K562 (cell line): ENCODE results near the gene RDH13. TPM values are rescaled to one million over a fixed set of nuclear protein-coding genes. Genes with fewer than 3 reads are reported as not detected.

Experiments used
- CBFA2T2 ChIP-seq: fragments of 450-650 bp; conservative IDR thresholded peaks from 2 replicates; pipeline ENCODE4 v1.6.1; 2017; ENCODE audit warnings: mild to moderate bottlenecking
- CSDE1 ChIP-seq, 2 experiments: fragments of 450-650 bp; IDR thresholded peaks; 2 replicates each; pipeline ENCODE4 v1.6.1; 2016; ENCODE audit warnings: mild to moderate bottlenecking in 1 of 2
- DACH1 ChIP-seq: fragments of 450-650 bp; IDR thresholded peaks from 2 replicates; pipeline ENCODE4 v1.6.1; 2018; ENCODE audit not compliant: partially characterized antibody
- GABPA ChIP-seq: fragments of 200-800 bp; sonication (Bioruptor generic); conservative IDR thresholded peaks from 2 replicates; pipeline ENCODE4 v1.6.1; 2016; ENCODE audit warnings: low read depth, missing genetic modification characterization, missing compliant biosample characterization
- HNRNPH1 ChIP-seq: fragments of 200-400 bp; formaldehyde crosslinking; optimal IDR thresholded peaks from 2 replicates; pipeline ENCODE3; 2017; ENCODE audit warnings: low read depth, mild to moderate bottlenecking, low read length, moderate library complexity
- MCM3 ChIP-seq: fragments of 450-650 bp; IDR thresholded peaks from 2 replicates; pipeline ENCODE4 v1.6.1; 2016
- TAF15 ChIP-seq: fragments of 200-400 bp; formaldehyde crosslinking; IDR thresholded peaks from 2 replicates; pipeline ENCODE4 v1.6.1; 2017; ENCODE audit warnings: mild to moderate bottlenecking, low read depth, low read length, moderate library complexity
- ZNF212 ChIP-seq: fragments of 450-650 bp; formaldehyde crosslinking; IDR thresholded peaks from 2 replicates; pipeline ENCODE4 v1.4.0; 2020; ENCODE audit warnings: mild to moderate bottlenecking
- polyA plus RNA-seq, 8 experiments: library from polyadenylated mRNA; depleted of rRNA in 4 of 8; stranded (reverse) in 5 of 8; unstranded in 3 of 8; fragments of >200 nt; fragmentation: Nextera tagmentation in 2 of 8; fragmentation: Illumina TruSeq in 1 of 8; extraction: Ambion mirVana in 2 of 8; extraction: Trizol in 1 of 8; gene quantifications; 2 replicates each; pipeline versions ENCODE4 v1.2.1 to v1.2.3, GENCODE V29; 2011 to 2014; ENCODE audit warnings: inconsistent platforms in 1 of 8, missing spikeins in 1 of 8
- total RNA-seq, 7 experiments: library from RNA; depleted of rRNA in 6 of 7; stranded (reverse); fragments of >200 nt in 6 of 7; fragmentation: Illumina TruSeq in 2 of 7; extraction: Trizol in 2 of 7; gene quantifications; 2 replicates each; pipeline versions ENCODE4 v1.2.1 to v1.2.3, GENCODE V29; 2011 to 2021; ENCODE audit warnings: low replicate concordance in 1 of 7
- TF ChIP-seq, protein P1 (sequence below): fragments of 200-600 bp; sonication (generic); IDR thresholded peaks from one replicate; pipeline ENCODE4 v1.6.1; 2012; ENCODE audit warnings: mild to moderate bottlenecking, low read depth, low read length, inconsistent platforms
- TF ChIP-seq, protein P2 (sequence below): fragments of 450-650 bp; IDR thresholded peaks from 2 replicates; pipeline ENCODE4 v1.6.1; 2017; ENCODE audit warnings: mild to moderate bottlenecking, moderate library complexity
- TF ChIP-seq, protein P3 (sequence below): sonication (generic); formaldehyde crosslinking; IDR thresholded peaks from 2 replicates; pipeline ENCODE4 v1.8.1; 2023; ENCODE audit warnings: mild to moderate bottlenecking, missing genetic modification reagents, moderate library complexity
- TF ChIP-seq, protein P4 (sequence below): IDR thresholded peaks from 2 replicates; pipeline ENCODE4 v1.6.1; 2014; ENCODE audit warnings: antibody characterized with exemption

The RDH13 gene
- total and polyA plus RNA-seq, 9 of the 15 experiments (the other 6 are each of a cell fraction or from before 2014, with no cell fraction given) = 7.5 to 70.3 (median 39.5) TPM

DNA sequence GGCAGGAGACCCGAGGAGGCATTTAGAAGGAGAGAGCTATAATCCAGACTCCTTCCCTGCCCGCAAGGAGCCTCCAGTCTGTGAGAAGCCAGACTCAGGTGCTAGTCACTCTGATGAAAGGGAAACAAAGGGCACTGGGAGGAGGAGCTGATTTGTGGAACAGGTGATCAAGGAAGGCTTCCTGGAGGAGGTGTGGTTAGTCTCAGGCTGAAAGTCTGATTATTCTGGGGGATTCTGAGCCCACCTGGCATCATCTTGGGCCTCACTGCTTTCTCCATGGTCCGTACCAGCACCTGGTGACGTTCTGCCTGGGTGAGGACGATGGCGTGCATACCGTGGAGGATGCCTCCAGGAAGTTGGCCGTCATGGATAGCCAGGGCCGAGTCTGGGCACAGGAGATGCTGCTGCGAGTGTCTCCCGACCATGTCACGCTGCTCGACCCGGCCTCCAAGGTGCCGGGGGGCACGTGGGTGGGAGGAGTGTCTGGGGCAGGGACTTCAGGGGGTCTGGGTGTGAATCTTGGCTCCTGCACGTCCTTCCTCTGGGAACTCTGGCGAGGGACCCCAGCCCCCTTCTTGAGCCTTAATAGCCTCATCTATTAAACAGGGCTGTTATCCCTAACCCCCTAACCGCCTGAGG lies 16.6 kb upstream of the RDH13 start (continued):
- TF ChIP-seq, protein P1, sequence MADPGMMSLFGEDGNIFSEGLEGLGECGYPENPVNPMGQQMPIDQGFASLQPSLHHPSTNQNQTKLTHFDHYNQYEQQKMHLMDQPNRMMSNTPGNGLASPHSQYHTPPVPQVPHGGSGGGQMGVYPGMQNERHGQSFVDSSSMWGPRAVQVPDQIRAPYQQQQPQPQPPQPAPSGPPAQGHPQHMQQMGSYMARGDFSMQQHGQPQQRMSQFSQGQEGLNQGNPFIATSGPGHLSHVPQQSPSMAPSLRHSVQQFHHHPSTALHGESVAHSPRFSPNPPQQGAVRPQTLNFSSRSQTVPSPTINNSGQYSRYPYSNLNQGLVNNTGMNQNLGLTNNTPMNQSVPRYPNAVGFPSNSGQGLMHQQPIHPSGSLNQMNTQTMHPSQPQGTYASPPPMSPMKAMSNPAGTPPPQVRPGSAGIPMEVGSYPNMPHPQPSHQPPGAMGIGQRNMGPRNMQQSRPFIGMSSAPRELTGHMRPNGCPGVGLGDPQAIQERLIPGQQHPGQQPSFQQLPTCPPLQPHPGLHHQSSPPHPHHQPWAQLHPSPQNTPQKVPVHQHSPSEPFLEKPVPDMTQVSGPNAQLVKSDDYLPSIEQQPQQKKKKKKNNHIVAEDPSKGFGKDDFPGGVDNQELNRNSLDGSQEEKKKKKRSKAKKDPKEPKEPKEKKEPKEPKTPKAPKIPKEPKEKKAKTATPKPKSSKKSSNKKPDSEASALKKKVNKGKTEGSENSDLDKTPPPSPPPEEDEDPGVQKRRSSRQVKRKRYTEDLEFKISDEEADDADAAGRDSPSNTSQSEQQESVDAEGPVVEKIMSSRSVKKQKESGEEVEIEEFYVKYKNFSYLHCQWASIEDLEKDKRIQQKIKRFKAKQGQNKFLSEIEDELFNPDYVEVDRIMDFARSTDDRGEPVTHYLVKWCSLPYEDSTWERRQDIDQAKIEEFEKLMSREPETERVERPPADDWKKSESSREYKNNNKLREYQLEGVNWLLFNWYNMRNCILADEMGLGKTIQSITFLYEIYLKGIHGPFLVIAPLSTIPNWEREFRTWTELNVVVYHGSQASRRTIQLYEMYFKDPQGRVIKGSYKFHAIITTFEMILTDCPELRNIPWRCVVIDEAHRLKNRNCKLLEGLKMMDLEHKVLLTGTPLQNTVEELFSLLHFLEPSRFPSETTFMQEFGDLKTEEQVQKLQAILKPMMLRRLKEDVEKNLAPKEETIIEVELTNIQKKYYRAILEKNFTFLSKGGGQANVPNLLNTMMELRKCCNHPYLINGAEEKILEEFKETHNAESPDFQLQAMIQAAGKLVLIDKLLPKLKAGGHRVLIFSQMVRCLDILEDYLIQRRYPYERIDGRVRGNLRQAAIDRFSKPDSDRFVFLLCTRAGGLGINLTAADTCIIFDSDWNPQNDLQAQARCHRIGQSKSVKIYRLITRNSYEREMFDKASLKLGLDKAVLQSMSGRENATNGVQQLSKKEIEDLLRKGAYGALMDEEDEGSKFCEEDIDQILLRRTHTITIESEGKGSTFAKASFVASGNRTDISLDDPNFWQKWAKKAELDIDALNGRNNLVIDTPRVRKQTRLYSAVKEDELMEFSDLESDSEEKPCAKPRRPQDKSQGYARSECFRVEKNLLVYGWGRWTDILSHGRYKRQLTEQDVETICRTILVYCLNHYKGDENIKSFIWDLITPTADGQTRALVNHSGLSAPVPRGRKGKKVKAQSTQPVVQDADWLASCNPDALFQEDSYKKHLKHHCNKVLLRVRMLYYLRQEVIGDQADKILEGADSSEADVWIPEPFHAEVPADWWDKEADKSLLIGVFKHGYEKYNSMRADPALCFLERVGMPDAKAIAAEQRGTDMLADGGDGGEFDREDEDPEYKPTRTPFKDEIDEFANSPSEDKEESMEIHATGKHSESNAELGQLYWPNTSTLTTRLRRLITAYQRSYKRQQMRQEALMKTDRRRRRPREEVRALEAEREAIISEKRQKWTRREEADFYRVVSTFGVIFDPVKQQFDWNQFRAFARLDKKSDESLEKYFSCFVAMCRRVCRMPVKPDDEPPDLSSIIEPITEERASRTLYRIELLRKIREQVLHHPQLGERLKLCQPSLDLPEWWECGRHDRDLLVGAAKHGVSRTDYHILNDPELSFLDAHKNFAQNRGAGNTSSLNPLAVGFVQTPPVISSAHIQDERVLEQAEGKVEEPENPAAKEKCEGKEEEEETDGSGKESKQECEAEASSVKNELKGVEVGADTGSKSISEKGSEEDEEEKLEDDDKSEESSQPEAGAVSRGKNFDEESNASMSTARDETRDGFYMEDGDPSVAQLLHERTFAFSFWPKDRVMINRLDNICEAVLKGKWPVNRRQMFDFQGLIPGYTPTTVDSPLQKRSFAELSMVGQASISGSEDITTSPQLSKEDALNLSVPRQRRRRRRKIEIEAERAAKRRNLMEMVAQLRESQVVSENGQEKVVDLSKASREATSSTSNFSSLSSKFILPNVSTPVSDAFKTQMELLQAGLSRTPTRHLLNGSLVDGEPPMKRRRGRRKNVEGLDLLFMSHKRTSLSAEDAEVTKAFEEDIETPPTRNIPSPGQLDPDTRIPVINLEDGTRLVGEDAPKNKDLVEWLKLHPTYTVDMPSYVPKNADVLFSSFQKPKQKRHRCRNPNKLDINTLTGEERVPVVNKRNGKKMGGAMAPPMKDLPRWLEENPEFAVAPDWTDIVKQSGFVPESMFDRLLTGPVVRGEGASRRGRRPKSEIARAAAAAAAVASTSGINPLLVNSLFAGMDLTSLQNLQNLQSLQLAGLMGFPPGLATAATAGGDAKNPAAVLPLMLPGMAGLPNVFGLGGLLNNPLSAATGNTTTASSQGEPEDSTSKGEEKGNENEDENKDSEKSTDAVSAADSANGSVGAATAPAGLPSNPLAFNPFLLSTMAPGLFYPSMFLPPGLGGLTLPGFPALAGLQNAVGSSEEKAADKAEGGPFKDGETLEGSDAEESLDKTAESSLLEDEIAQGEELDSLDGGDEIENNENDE = no peak
- TF ChIP-seq, protein P2, sequence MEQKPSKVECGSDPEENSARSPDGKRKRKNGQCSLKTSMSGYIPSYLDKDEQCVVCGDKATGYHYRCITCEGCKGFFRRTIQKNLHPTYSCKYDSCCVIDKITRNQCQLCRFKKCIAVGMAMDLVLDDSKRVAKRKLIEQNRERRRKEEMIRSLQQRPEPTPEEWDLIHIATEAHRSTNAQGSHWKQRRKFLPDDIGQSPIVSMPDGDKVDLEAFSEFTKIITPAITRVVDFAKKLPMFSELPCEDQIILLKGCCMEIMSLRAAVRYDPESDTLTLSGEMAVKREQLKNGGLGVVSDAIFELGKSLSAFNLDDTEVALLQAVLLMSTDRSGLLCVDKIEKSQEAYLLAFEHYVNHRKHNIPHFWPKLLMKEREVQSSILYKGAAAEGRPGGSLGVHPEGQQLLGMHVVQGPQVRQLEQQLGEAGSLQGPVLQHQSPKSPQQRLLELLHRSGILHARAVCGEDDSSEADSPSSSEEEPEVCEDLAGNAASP = no peak
- TF ChIP-seq MCM3 = no peak
- TF ChIP-seq, protein P3, sequence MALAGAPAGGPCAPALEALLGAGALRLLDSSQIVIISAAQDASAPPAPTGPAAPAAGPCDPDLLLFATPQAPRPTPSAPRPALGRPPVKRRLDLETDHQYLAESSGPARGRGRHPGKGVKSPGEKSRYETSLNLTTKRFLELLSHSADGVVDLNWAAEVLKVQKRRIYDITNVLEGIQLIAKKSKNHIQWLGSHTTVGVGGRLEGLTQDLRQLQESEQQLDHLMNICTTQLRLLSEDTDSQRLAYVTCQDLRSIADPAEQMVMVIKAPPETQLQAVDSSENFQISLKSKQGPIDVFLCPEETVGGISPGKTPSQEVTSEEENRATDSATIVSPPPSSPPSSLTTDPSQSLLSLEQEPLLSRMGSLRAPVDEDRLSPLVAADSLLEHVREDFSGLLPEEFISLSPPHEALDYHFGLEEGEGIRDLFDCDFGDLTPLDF (CRISPR knock-in tag) = no peak
- no peak for TF ChIP-seq TAF15
- TF ChIP-seq, protein P4, sequence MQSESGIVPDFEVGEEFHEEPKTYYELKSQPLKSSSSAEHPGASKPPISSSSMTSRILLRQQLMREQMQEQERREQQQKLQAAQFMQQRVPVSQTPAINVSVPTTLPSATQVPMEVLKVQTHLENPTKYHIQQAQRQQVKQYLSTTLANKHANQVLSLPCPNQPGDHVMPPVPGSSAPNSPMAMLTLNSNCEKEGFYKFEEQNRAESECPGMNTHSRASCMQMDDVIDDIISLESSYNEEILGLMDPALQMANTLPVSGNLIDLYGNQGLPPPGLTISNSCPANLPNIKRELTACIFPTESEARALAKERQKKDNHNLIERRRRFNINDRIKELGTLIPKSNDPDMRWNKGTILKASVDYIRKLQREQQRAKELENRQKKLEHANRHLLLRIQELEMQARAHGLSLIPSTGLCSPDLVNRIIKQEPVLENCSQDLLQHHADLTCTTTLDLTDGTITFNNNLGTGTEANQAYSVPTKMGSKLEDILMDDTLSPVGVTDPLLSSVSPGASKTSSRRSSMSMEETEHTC = no peak
- TF ChIP-seq CSDE1 (IDR thresholded peaks at IDR 0.05) = no peak
- no peak for TF ChIP-seq ZNF212 (CRISPR knock-in tag)
- no peak for TF ChIP-seq DACH1
- TF ChIP-seq GABPA (tag) = no peak
- TF ChIP-seq HNRNPH1 = no peak
- TF ChIP-seq CBFA2T2 = no peak
